Fibroblast of skin of right biceps (primary cell): ENCODE results near the gene VASP.
"Not testable (repeated sequence)": the region's sequence is repeated elsewhere in the genome, so short reads cannot be mapped to it uniquely, and the experiment has no call there.

Experiments
- DNase-seq: peaks from one replicate; pipeline ENCODE4 v3.0.0-alpha.2; 2013

Gene VASP

GRCh38 chr19:45497791-45498190 lies 9.5 kb upstream of the VASP start:
- no peak for DNase-seq

- DNase-seq: peak; percentile 49
Observed at GRCh38 chr19:45498411-45499195, 8.7 kb upstream of the VASP start, which contains the start of gene PPM1N. Gene PPM1N (plus strand): TSS chr19:45498443. CDS start chr19:45498473, 30 bp downstream.

GRCh38 chr19:45499196-45500180 lies 7.8 kb upstream of the VASP start:
- peak; percentile 47 for DNase-seq

GRCh38 chr19:45500918-45501729 lies 6.2 kb upstream of the VASP start:
- peak; percentile 35 for DNase-seq

GRCh38 chr19:45501730-45502014 lies 5.6 kb upstream of the VASP start:
- DNase-seq: no peak

- DNase-seq: no peak
Observed at GRCh38 chr19:45502111-45502510, 5.2 kb upstream of the VASP start.

GRCh38 chr19:45503909-45504308 lies 3.4 kb upstream of the VASP start:
- no peak for DNase-seq

GRCh38 chr19:45505151-45505995 lies 1.9 kb upstream of the VASP start:
- DNase-seq: peak; percentile 54

GRCh38 chr19:45505996-45506245 lies 1.4 kb upstream of the VASP start:
- no peak for DNase-seq

- peak; percentile 94 for DNase-seq
Observed at GRCh38 chr19:45506246-45506988, 862 bp upstream of the VASP start.

GRCh38 chr19:45507872-45508416 lies 665 bp downstream of the VASP start:
- no peak for DNase-seq

- DNase-seq: peak; percentile 49
Observed at GRCh38 chr19:45508417-45508860, 1.2 kb downstream of the VASP start.

- peak; percentile 74 for DNase-seq
Observed at GRCh38 chr19:45508861-45509691, 1.8 kb downstream of the VASP start.

- DNase-seq: no peak
Observed at GRCh38 chr19:45509692-45510015, 2.4 kb downstream of the VASP start.

GRCh38 chr19:45510352-45510751 lies 3.1 kb downstream of the VASP start:
- not testable (repeated sequence) for DNase-seq

GRCh38 chr19:45511074-45511473 lies 3.8 kb downstream of the VASP start:
- DNase-seq: no peak

GRCh38 chr19:45512881-45513483 lies 5.7 kb downstream of the VASP start:
- no peak for DNase-seq

GRCh38 chr19:45514376-45515051 lies 7.2 kb downstream of the VASP start:
- DNase-seq: no peak

GRCh38 chr19:45515081-45515624 lies 7.9 kb downstream of the VASP start:
- no peak for DNase-seq
